Amygdala (tissue), 56 donors: ENCODE data around the gene ADRA2B.

ENCODE experiments used
- DNase-seq, 56 donors: peaks; one replicate each; lab custom pipeline; 2025; lab: John Stamatoyannopoulos, UW

Gene ADRA2B

DNA sequence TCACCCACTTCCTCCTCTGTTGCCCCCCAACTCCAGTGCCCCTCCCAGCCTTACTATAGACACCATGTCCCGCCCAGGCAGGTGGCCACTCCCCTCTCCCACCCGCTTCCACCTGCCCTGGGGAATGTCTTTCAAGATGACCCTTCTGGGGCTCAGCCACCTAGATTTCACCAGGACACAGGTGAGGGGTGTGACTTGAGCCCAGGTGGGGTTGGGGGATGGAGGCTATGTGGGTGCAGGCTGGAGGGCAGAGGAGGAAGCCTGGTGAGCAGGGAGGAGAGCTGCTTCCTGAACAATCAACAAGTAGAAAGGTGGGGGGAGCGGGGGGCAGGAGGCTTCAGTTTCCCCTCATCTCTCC is 8.7 kb downstream of the ADRA2B start:
- no peak for DNase-seq

DNA sequence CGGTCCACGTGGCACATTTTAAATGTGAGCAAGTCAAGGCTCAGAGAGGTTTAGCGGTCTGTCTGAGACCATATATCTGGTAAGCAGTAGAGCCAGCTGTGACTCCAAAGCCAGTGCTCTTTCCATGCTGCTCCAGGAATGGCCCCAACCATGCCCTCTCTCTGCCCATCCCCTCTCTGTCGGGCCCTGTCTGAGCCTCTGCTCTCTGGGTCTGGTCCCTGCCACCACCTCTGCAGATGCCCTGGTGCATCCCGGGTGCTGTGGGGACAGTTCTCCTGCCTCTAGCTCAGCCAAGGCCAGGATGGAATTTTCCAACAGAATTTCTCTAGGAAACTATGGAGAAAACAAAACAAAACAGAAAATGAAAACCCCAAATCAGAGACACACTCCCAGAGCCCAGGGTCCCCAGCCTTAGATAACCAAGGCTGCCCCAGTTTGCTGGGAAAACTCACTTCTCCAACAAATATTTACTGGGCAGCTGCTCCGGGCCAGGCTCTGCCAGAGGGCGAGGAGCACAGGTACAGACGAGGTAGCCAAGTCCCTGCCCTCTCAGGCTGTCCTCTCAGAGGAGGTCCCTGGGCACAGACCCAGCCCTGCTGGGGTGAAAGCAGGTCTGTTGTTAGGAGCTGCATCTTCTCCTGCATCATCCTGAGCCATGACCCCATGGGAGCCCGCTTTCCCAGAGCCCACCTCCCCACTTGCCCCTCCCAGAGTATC is 9.2 kb downstream of the ADRA2B start:
- DNase-seq, result no peak

DNA sequence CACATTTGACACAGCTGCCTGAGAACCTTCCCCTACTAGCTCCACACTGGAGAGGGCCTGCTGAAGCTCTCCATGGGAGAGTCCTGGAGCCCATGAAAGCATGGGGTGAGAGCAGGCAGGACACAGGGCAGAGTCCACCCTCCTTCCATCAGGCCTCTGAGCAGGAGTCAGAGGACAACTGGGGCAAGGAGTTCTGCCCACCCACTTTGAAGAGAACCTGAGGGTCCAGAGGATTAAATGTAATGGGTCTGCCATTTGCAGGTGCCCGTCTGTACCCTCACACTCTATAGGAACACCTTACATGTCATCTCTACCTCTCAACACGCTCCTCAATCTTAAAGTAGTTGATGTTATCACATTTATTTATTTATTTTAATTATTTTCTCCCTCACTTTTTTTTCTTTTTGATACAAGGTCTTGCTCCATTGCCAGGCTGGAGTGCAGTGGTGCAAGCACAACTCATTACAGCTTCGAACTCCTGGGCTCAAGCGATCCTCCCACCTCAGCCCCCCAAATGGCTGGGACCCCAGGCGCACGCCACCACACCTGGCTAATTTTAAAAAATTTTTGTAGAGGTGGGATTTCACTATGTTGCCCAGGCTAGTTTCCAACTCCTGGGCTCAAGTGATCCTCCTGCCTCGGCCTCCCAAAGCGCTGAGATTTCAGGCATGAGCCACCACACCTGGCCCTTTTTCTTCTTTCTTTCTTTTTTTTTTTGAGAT is 10.2 kb downstream of the ADRA2B start:
- no peak for DNase-seq

DNA sequence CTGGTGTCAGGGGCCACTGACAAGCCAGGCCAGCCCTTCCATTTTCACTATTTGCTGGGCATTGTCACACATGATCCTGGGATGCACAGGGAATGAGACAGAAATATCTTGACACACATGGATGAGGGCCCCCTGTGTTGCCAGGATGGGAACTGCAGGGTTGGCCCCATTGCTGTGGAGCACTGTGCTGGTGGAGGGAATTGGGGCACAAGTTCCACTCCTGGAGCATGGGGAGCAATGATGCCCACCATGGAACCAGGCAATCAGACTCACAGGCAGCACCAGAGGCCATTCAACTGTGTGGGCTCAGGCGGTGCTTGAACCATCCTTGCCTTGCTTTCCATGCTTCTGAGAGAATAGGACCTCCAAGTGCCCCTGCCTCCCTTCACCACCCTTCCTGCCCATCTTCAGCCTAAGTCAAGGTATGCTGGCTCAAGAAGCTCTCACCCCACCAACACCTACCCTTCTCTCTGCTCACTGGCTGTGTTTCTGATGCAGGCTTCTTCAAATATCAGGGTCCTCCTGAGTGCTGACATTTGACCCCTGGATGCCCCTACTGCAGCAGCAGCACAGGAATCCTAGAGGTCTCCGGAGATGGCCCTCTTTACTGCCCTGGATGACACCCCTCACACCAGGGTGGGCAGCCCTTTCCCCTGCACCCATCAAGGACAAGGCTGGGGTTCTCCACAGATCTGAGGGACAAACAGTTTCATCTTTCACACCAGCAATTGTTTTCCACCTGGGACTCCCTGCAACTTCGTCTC is 11.0 kb downstream of the ADRA2B start:
- no peak for DNase-seq

DNA sequence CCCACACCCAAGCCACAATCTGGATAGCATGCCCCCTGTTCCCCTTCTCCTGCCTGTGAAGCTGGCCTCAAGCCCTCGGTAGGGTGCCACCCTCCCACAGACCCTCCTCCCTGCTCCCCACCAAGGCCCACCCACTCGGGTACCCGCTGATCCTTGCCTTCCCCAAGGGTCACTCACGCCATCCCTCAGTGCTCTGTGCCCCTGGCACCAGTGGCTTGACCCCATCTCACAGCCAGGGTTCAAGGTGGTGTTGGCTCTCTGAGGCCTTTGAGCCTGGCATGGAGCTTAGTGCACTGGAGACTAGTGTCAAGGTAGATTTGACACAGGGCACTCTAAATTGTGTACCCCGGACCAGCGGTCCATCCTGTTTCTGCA is 11.9 kb downstream of the ADRA2B start:
- DNase-seq, result no peak

DNA sequence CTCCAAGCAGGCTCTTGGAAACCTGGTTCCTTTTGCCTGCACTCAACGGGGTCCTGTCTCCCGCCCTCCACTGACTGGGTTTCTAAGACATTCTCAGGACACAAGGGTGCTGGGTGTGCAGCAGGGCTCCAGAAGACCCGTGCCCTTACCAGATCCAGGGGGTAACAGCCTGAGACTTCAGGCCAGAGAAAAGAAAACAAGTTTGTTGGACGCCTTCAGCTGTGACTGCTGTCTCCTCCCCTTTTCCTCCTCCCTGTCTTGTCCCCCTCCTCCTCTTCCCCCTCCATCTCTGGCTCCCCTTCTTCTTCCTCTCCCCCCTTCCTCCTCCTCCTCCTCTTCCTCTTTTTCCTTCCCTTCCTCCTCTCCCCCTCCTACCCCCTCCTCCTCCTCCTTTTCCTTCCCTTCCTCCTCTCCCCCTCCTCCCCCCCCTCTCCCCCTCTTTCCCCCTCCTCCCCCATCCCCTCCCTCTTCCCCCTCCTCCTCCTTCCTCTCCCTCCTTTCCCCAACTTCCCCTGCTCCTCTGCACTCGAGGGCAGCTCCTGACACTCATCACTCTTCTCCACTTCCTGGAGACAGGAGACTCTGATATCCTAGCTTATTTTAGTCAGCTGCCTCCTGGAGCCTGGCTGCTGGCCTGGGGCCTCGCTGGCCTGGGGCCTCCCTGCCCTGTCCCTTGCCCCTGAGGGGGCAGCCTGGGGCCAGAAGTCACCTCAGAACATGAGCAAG is 12.4 kb downstream of the ADRA2B start:
- DNase-seq, result no peak

DNA sequence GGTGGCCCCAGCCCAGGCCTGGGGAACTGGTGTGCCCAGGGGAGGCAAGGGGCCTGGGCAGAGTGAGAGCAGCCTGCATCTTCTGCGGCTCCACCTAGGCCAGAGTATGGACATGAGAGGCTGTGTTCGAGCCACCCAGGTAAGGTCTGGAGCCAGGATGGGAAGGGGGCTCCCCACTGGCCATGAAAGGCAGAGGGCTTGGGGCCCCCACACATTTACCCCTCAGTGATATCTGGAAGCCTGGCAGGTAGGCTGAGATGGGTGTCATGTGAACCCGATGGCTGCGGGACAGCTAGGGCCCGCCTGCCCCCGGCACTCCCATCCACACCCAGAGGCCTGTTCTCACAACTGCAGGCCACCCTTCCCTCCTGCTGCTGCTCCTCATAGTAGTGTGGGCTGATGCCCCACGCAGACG is 13.2 kb downstream of the ADRA2B start:
- no peak for DNase-seq

DNA sequence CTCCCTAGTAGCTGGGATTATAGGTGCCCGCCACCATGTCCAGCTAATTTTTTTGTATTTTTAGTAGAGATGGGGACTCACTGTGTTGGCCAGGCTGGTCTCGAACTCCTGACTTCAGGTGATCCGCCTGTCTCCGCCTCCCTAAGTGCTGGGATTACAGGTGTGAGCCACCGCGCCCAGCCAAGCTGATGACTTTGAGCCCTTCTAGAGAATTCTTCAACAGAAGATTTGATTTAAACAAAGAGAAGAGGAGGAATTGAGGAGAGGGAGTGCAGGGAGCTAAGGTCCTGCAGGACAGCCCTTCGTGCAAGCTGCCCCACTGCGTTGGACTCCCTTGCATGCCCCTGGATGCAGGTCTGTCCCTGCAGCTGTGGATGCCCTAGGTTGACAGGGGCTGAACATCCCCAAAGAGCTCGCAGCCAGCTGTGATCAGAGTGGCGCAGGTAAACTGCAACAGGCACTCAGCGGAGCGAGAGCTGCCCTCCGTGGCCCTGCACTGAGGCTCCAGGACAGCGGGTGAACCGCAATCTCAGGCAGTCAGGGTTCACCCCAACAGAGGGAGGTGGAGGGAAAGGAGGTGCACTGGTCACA is 13.7 kb downstream of the ADRA2B start:
- DNase-seq, result no peak

DNA sequence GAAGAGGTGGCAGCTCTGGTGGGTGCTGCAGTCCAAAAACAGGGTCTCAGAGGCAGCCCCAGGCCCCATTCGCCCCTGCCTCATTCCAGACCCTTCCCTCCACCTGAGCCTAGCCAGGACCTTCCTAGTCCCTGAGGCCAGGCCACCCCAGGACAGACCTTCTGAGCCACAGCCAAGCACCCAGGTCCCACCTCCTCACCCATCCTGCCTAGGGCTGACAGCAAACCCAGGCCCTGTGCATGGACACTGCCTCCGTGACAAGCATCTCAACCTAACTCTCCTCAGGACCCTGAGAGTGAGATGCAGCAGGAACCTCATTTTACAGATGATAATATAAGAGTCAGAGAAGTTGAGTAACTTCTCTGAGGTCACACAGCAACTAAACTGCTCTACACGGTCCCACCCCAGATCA is 15.5 kb downstream of the ADRA2B start:
- no peak for DNase-seq

DNA sequence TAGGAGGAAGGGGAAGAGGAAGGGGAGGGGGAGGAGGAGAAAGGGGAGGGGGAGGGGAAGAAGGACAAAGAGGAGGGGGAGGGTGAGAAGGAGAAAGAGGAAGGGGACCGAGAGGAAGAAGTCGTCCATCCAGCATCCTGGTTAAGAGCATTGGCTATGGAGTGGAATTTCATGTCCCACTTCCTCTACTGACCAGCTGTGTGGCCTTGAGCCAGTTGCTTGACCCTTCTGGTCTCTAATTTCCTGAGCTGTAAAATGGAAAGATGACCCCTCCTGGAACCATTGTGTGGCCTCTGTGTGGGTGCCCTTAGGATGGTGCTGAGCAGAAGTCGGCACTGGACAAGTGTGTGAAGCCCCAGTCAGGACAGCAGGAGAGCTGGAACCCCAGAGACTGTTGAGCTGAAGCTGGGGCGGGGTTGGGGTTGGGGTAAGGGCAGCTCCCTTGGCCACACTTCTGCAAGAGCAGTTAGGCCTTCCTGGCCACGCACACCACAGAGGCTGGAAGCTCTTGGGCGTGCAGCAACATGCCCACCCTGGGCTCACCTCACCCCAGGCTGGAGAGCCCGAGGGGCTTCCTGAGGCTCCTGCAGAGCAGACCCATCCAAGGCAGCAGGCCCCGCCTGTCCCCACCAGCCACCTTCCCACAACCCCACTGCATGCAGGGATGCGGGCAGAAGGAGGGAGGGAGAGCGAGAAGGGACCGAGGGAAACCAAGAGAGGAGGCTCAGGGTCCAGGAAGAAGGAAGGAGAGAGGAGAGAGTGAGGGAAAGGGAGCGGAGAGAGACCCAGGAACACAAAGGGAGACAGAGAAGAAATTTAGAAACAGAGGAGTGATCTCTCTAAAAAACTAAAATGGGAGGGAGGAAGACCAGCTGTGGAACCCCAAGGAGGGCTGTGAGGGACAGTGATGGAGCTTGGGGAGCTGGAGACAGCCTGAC is 16.2 kb downstream of the ADRA2B start:
- DNase-seq, result no peak

DNA sequence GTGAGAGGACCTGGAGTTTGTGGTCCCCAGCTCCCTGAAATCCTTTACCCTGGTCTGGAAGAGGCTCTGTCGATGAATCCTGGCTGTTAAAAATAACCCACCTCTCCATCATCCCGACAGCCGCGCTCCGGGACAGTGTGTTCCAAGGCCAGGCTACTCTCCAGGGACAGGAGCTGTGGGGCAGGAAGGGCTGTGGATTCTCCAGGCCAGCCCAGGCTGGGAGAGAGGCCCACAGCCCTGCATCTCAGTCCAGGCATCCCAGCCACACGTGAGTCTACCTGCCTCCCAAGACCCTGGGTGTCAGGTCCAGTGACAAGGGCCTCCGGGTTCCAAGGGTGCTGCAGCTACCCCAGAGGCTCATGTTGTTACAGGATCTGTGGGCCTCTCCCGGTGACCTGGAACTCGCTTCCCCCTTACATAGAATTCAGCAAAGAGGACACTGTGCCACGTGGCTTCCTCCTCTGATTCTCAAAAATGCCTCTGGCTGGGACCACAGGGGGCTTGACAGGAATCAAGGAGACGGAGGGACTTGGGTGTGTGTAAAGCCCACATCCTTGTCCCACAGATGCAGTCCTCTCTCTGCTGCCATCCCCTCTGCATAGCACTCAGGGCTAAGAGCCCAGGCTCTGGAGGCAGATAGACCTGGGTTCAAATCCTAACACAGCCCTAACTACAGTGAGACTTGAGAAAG is 17.3 kb downstream of the ADRA2B start:
- no peak for DNase-seq

DNA sequence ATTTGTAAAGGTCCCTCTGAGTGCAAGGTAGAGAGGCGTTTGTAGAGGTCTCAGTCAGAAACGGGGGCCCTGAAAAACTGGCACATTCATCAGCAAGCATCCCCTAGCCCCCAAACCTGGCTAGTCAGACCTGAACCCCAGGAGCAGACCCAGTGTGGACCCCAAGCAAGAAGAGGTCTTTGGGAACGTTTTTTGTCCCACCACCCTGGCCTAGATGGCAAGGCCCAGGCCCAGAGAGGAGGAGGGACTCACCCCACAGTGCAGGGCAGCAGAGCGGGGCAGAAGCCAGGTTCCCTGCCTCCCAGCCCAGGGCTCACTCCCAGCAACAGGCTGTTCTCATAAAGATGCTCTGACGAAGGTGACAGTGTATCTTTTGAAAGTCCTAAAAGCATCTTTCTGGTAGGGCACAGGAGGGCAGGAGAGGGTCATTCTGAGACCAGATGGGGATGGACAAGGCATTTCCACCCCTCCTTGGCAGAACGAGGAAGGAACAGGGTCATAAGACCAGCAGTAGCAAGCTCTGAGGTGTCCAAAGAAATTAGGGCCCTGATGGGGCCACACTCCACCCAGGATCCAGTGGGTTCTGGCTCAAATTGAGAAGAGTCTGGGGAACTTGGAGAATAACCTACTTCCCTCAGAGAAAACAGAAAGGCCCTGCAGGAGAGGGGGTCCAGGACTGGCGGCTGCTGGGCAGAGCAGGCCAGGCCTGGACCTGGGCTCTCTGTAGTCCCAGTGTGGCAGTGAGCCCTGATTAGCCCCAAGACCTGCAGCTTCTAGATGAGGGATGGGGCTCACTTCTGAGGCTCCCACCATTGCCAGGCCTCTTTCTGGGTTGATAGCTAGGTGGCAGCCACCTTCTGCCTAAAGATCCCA is 18.2 kb downstream of the ADRA2B start:
- DNase-seq, result no peak

DNA sequence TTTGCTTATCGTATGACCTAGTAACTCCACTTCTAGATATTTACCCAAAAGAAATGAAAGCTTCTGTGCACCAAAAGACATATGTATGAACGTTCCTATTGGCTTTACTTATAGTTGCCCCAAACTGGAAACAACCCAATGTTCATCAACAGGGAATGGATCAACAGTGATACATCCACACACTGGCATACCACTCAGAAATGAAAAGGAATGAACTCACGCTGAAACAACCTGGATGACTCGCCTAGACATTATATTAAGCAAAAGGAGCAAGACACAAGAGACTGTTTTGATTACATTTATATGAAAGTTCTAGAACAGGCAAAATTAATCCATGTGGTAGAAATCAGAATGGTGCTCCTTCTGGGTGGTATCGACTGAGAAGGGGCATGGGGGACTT is 18.9 kb downstream of the ADRA2B start:
- DNase-seq, result no peak

DNA sequence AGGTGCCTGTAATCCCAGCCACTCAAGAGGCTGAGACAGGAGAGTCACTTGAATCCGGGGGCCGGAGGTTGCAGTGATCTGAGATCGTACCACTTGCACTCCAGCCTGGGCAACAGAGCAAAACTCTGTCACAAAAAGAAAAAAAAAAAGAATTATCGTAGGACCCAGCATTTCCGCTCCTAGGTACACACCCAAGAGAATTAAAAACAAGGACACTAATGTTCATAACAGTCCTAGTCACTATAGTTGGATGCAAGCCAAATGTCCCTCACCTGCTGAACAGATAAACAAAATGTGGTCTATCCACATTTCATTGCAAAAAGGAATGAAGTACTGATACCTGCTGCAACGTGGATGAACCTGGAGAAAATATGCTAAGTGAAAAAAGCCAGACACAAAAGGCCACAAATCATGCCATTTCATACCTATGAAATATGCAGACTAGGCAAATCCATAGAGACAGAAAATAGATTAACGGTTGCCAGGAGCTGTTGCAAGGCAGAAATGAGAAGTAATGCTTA is 21.2 kb downstream of the ADRA2B start:
- no peak for DNase-seq

DNA sequence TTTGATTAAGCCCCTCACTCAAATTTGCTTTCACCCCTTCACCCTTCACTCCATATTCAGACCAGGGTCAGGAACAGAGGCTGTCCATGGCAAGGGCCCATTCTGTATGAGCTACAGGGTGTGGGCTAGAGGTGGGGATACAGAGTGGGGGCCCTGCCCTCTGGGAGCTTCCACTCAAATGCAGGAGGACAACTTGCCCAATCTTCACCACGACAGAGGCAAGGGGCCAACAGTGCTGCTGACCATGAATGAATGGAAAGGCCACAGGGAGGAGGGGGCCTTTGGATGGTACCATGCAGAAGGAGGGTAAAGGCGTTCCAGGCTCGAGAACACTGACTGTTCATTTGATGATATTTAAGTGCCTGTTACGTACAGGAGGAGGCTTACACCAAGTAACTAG is 22.8 kb downstream of the ADRA2B start:
- no peak for DNase-seq

DNA sequence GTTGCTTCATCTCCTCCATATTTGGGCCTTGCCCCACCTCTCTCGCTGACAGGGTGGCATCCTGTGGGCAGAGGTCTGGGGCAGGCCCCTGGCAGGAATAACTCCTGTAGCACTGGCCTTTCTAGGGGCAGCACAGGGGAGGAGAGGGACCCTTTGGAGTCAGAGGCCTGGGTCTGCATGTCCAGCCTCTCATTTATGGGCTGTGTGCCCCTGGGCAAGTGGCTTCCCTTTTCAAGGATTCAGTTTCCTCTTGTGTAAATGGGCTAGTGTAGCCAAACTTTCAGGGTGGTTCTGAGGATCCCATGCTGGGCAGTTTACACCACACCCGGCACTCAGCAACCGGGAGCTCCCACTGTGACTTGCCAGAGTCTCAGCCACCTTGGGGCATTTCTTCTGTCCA is 23.4 kb downstream of the ADRA2B start:
- DNase-seq, result no peak

DNA sequence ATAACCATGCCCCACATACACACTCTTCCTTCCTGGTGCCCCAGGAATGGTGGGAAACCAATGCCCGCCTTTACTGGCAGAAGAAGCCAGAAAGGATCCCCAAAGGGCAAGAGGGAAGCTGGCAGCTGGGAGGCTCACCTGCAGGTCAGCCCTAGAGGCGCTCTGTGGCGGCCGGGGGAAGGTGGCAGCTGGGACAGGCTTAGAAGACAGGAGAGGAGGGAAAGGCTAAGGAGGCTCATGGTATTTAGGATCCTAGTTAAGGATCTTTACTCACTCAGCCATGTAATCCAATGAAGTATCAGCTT is 23.8 kb downstream of the ADRA2B start:
- DNase-seq, result no peak
